SK-N-SH (cell line): ENCODE measurements around the gene POLR1A. TPM values are rescaled to one million over a fixed set of nuclear protein-coding genes. Genes with fewer than 3 reads are reported as not detected.

Experiments used
- CTCF ChIA-PET: fragments of 300-600, 350-600 bp; formaldehyde crosslinking; extraction: SDS; loops from one replicate; lab custom pipeline; 2021; lab: Yijun Ruan, JAX
- POLR2A ChIA-PET: fragments of 350-600 bp; sonication (Branson Sonifier 250); formaldehyde crosslinking; extraction: SDS; loops from one replicate; lab custom pipeline; 2020; ENCODE audit warnings: antibody characterized with exemption, inconsistent platforms; lab: Yijun Ruan, JAX
- DNase-seq: peaks from one replicate; pipeline ENCODE4 v3.0.0; 2012
- H2AFZ ChIP-seq: fragments of 200-600 bp; sonication (generic); 2 replicates; pipeline ENCODE4 v1.8.1; 2016; ENCODE audit warnings: antibody characterized with exemption, mild to moderate bottlenecking, low read depth
- H3F3A ChIP-seq: fragments of 200-600 bp; sonication (generic); replicated peaks from 2 replicates; pipeline ENCODE3; 2016; ENCODE audit warnings: antibody characterized with exemption, mild to moderate bottlenecking; ENCODE audit not compliant: insufficient read depth
- H3K27ac ChIP-seq, 2 experiments: fragments of 200-500 bp in 1 of 2; fragments of 200-600 bp in 1 of 2; sonication (Bioruptor generic) in 1 of 2; sonication (generic), shearing (Covaris generic) in 1 of 2; 2 replicates each; pipeline versions ENCODE4 v1.5.1 to v1.6.1; 2014 to 2016; ENCODE audit warnings: low read depth in 2 of 2, inconsistent platforms in 1 of 2, low read length in 1 of 2, mild to moderate bottlenecking in 1 of 2, mixed read lengths in 1 of 2
- H3K27me3 ChIP-seq: fragments of 200-600 bp; sonication (generic), shearing (Covaris generic); 2 replicates; pipeline ENCODE4 v1.6.1; 2016; ENCODE audit warnings: mixed run types; ENCODE audit not compliant: insufficient read depth
- H3K36me3 ChIP-seq, 2 experiments: fragments of 200-500 bp in 1 of 2; fragments of 200-600 bp in 1 of 2; sonication (Bioruptor generic) in 1 of 2; sonication (generic) in 1 of 2; replicated peaks in 1 of 2; 2 replicates each; pipeline versions ENCODE3 to v1.5.1; 2014 to 2016; ENCODE audit warnings: low read length in 1 of 2, mild to moderate bottlenecking in 1 of 2; ENCODE audit not compliant: insufficient read depth in 2 of 2, control insufficient read depth in 1 of 2
- H3K4me1 ChIP-seq, 2 experiments: fragments of 200-500 bp in 1 of 2; fragments of 200-600 bp in 1 of 2; sonication (Bioruptor generic) in 1 of 2; sonication (generic), shearing (Covaris generic) in 1 of 2; 2 replicates each; pipeline versions ENCODE4 v1.5.1 to v1.6.1; 2014 to 2016; ENCODE audit warnings: low read depth in 1 of 2, low read length in 1 of 2, mixed run types in 1 of 2; ENCODE audit not compliant: insufficient read depth in 2 of 2, control insufficient read depth in 1 of 2
- H3K4me2 ChIP-seq: fragments of 200-600 bp; sonication (generic), shearing (Covaris generic); 2 replicates; pipeline ENCODE4 v1.6.1; 2017; ENCODE audit warnings: mixed run types
- H3K4me3 ChIP-seq, 2 experiments: fragments of 200-500 bp in 1 of 2; fragments of 200-600 bp in 1 of 2; sonication (Bioruptor generic) in 1 of 2; sonication (generic), shearing (Covaris generic) in 1 of 2; 2 replicates each; pipeline versions ENCODE4 v1.5.1 to v1.8.1; 2014 to 2016; ENCODE audit warnings: low read depth in 2 of 2, inconsistent platforms in 1 of 2, low read length in 1 of 2, mild to moderate bottlenecking in 1 of 2, mixed read lengths in 1 of 2, moderate library complexity in 1 of 2
- H3K79me2 ChIP-seq: fragments of 200-600 bp; sonication (generic); 2 replicates; pipeline ENCODE4 v1.8.1; 2017; ENCODE audit warnings: mild to moderate bottlenecking; ENCODE audit not compliant: insufficient read depth
- H3K9ac ChIP-seq: fragments of 200-600 bp; sonication (generic); 2 replicates; pipeline ENCODE4 v1.6.1; 2017; ENCODE audit warnings: mixed run types
- H3K9me2 ChIP-seq: fragments of 200-600 bp; sonication (generic); 2 replicates; pipeline ENCODE4 v1.6.1; 2017; ENCODE audit warnings: mixed run types
- H3K9me3 ChIP-seq: fragments of 200-600 bp; sonication (generic); 2 replicates; pipeline ENCODE4 v1.6.1; 2017; ENCODE audit warnings: mixed run types, mild to moderate bottlenecking, moderate library complexity
- H4K20me1 ChIP-seq: fragments of 200-600 bp; sonication (generic); 2 replicates; pipeline ENCODE4 v1.6.1; 2017; ENCODE audit warnings: mild to moderate bottlenecking, mixed run types; ENCODE audit not compliant: insufficient read depth
- CHD2 ChIP-seq: fragments of 150-350 bp; IDR thresholded peaks from 2 replicates; pipeline ENCODE4 v1.6.1; 2018; ENCODE audit warnings: low read length; ENCODE audit not compliant: partially characterized antibody
- EZH2phosphoT487 ChIP-seq: fragments of 200-600 bp; sonication (generic); IDR thresholded peaks from 2 replicates; pipeline ENCODE4 v1.6.1; 2017; ENCODE audit warnings: low read depth, mixed run types, mild to moderate bottlenecking, antibody characterized with exemption, moderate library complexity, borderline replicate concordance
- GABPA ChIP-seq: IDR thresholded peaks from 2 replicates; pipeline ENCODE4 v1.4.0; 2012; ENCODE audit warnings: low read depth, mild to moderate bottlenecking
- GATA2 ChIP-seq: sonication (generic); formaldehyde crosslinking; IDR thresholded peaks from 2 replicates; pipeline ENCODE4 v1.5.0; 2020; ENCODE audit warnings: mild to moderate bottlenecking, missing genetic modification reagents
- NFIC ChIP-seq: IDR thresholded peaks from 2 replicates; pipeline ENCODE4 v1.4.0; 2012; ENCODE audit warnings: borderline replicate concordance
- NRF1 ChIP-seq: IDR thresholded peaks from 2 replicates; pipeline ENCODE4 v1.6.1; 2012; ENCODE audit warnings: low read depth, mild to moderate bottlenecking, low read length
- RAD21 ChIP-seq: IDR thresholded peaks from 2 replicates; pipeline ENCODE4 v1.6.1; 2012; ENCODE audit warnings: mild to moderate bottlenecking, low read length
- SIN3A ChIP-seq: IDR thresholded peaks from 2 replicates; pipeline ENCODE4 v1.6.1; 2012; ENCODE audit warnings: low read depth, mild to moderate bottlenecking, low read length, moderate library complexity, borderline replicate concordance
- SMC3 ChIP-seq: IDR thresholded peaks from 2 replicates; pipeline ENCODE4 v1.6.1; 2012; ENCODE audit warnings: low read depth, low read length, improper control_type of control experiment
- TCF12 ChIP-seq: IDR thresholded peaks from 2 replicates; pipeline ENCODE4 v1.4.0; 2012
- TEAD4 ChIP-seq: IDR thresholded peaks from 2 replicates; pipeline ENCODE4 v1.4.0; 2012; ENCODE audit warnings: mild to moderate bottlenecking, borderline replicate concordance; ENCODE audit not compliant: insufficient read depth
- YY1 ChIP-seq: IDR thresholded peaks from 2 replicates; pipeline ENCODE4 v1.4.0; 2012; ENCODE audit warnings: low read depth, mild to moderate bottlenecking
- WGBS: methylation state at CpG from one replicate; pipeline ENCODE4 v1.1.6; 2017; ENCODE audit warnings: low lambda C conversion rate; 5-methylcytosine and 5-hydroxymethylcytosine counted together
- polyA plus RNA-seq, 3 experiments: library from polyadenylated mRNA; depleted of rRNA; stranded (reverse); fragments of >200 nt; gene quantifications; 2 replicates each; pipeline ENCODE4 v1.2.3, GENCODE V29; 2012
- TF ChIP-seq, protein P1 (sequence below): fragments of 150-350 bp; IDR thresholded peaks from 2 replicates; pipeline ENCODE4 v1.6.1; 2017; ENCODE audit warnings: antibody characterized with exemption, low read length, low read depth, borderline replicate concordance
- TF ChIP-seq, protein P2 (sequence below): fragments of 150-350 bp; IDR thresholded peaks from 2 replicates; pipeline ENCODE4 v1.6.1; 2016; ENCODE audit warnings: mild to moderate bottlenecking, low read depth, low read length

The POLR1A gene
- polyA plus RNA-seq, 1 of the 3 experiments (the other 2 are of a cell fraction): 6.1 TPM

DNA sequence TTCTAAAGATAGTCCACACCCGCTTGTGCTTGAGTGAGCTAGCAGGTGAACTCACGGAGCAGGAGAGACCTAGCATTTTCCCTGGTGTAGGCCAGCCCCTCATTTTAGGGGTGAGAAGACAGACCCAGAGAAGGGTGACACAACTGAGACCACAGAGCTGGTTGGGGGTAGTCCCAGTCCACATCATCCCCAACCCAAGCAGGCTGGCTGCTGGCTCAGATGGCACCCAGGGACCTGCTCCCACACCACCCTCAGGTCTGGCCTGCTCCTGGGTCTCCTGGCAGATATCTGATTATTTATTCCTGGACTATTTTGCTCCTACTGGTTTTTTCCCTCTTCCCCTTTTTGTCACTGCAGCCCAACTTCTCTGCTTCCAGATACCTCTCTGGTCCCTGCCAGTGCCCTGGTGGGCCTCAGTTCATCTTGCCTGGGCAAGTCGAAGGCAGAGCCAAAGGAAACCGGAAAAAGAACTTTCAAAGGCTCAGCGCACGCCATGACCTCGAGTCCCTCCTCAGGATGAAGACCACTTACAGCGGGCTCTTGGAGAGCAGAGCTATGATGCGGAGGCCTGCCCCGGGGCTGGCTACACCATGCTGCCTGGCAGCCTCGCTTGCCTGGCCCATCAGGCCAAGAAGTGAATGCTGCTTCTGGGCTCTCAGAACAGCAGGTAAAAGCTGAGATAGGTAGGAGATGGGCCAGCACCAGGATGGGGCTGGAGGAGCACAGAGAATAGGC lies 72.7 kb downstream of the POLR1A start:
- CTCF ChIA-PET: interaction anchor here (0.8 to 4.8 kb wide), 5 partner anchors 33 to 354 kb away, joined by 3 to 17 read pairs (median 3); partner anchors contain the start of gene ST3GAL5

DNA sequence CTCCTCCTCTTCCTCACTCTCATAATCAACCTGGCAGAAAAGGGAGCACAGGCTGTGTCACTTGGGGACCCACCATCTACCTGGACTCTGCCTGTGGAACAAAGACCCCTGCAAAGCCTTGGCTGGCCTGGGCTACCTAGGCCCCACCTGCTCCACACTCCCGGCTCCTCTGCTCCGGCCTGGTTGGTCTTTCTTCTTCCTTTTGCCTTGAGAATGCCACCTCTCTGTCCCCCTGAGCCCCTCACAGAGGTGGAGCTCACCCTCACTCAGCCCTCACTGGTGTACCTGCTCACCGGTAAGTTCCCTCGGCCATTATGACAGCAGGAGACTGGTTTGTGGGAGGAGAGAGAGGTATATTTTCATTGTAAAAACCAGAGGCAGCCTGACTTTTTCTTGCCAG lies 74.1 kb downstream of the POLR1A start:
- Histone ChIP-seq H2AFZ (no peak overlapping the region), H3K9me3 (no peaks in the 10 kb centered on the region), H3K79me2 (no peaks in the 10 kb centered on the region), H3K4me2 (no peak overlapping the region), H3K27me3 (no peaks in the 10 kb centered on the region), H4K20me1 (no peaks in the 10 kb centered on the region), H3K9ac (no peak overlapping the region), H3F3A (no peaks in the 10 kb centered on the region), H3K4me1 (peaks cover 5 to 15% of the 10 kb centered on the region in 2 experiments), H3K36me3 (peaks cover 6 to 77% of the 10 kb centered on the region in 2 experiments), H3K9me2 (no peaks in the 10 kb centered on the region), H3K4me3 (no peak overlapping the region), H3K27ac (no peak overlapping the region)
- CTCF ChIA-PET: no interaction called here
- no peak for DNase-seq
- whole genome bisulfite sequencing: 100% methylated on average over 3 of the region's 4 CpGs
- no peak for TF ChIP-seq EZH2phosphoT487
- no peak for TF ChIP-seq GABPA
- no peak for TF ChIP-seq TEAD4
- TF ChIP-seq YY1: no peak
- TF ChIP-seq, protein P1, sequence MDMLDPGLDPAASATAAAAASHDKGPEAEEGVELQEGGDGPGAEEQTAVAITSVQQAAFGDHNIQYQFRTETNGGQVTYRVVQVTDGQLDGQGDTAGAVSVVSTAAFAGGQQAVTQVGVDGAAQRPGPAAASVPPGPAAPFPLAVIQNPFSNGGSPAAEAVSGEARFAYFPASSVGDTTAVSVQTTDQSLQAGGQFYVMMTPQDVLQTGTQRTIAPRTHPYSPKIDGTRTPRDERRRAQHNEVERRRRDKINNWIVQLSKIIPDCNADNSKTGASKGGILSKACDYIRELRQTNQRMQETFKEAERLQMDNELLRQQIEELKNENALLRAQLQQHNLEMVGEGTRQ: no peak
- TF ChIP-seq SIN3A: no peak
- TF ChIP-seq CHD2: no peak
- POLR2A ChIA-PET: no interaction called here

More for the DNA sequence above, 72.7 kb downstream of the POLR1A start:
- Histone ChIP-seq H3K4me2 (no peak overlapping the region), H3F3A (no peaks in the 10 kb centered on the region)
- no peak for TF ChIP-seq NFIC
- TF ChIP-seq, all 33 proteins: peak for 0
- 94% methylated on average over 9 of the region's 11 CpGs for WGBS
- Histone ChIP-seq H3K4me3 (no peak overlapping the region), H3K36me3 (peaks cover 6 to 66% of the 10 kb centered on the region in 2 experiments), H3K4me1 (peaks cover 11 to 29% of the 10 kb centered on the region in 2 experiments), H3K9ac (no peak overlapping the region), H3K79me2 (no peaks in the 10 kb centered on the region), H3K27me3 (no peaks in the 10 kb centered on the region), H3K9me2 (no peaks in the 10 kb centered on the region), H3K27ac (no peak overlapping the region), H2AFZ (no peak overlapping the region), H3K9me3 (no peaks in the 10 kb centered on the region), H4K20me1 (no peaks in the 10 kb centered on the region)
- POLR2A ChIA-PET: no interaction called here
- DNase-seq: no peak

DNA sequence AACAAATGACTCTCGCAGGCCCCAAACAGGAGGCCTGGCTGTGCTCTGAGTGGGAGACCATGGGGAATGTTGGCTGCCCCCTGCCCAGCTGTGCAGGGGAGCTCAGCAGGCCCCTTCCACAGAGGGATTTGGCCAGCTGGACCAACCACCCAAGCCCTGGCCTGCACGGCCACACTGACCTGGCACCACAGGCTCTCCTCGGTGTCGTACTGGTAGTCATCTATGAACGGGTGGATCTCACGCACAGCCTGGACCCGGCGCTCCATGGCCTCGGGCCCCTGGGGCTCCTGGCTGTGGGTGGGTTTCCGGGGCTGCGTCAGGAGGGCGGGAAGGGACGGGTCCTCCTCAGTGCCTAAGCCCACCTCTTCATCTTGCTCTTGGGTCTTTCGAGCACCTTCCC lies 74.5 kb downstream of the POLR1A start:
- Histone ChIP-seq H3K4me1 (peaks cover under 1 to 11% of the 10 kb centered on the region in 2 experiments; a peak in 2 of 4 replicates), H3K9me3 (no peaks in the 10 kb centered on the region), H3K4me2 (no peak overlapping the region), H3K4me3 (no peak overlapping the region), H3F3A (no peaks in the 10 kb centered on the region), H3K27me3 (no peaks in the 10 kb centered on the region), H3K9me2 (no peaks in the 10 kb centered on the region), H2AFZ (no peak overlapping the region), H4K20me1 (no peaks in the 10 kb centered on the region), H3K36me3 (peaks cover 6 to 82% of the 10 kb centered on the region in 2 experiments), H3K27ac (no peak overlapping the region), H3K9ac (no peak overlapping the region), H3K79me2 (no peaks in the 10 kb centered on the region)
- TF ChIP-seq CHD2: no peak
- TF ChIP-seq NRF1: no peak
- no peak for TF ChIP-seq RAD21
- TF ChIP-seq GATA2 (CRISPR knock-in tag): no peak
- no peak for TF ChIP-seq TCF12
- no peak for TF ChIP-seq SMC3
- TF ChIP-seq, protein P2, sequence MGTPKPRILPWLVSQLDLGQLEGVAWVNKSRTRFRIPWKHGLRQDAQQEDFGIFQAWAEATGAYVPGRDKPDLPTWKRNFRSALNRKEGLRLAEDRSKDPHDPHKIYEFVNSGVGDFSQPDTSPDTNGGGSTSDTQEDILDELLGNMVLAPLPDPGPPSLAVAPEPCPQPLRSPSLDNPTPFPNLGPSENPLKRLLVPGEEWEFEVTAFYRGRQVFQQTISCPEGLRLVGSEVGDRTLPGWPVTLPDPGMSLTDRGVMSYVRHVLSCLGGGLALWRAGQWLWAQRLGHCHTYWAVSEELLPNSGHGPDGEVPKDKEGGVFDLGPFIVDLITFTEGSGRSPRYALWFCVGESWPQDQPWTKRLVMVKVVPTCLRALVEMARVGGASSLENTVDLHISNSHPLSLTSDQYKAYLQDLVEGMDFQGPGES: no peak
- POLR2A ChIA-PET: no interaction called here
- 99% methylated on average over 6 of the region's 14 CpGs for WGBS
- no peak for DNase-seq
- CTCF ChIA-PET: interaction anchor here (1.0 to 1.2 kb wide), 2 partner anchors 49 to 203 kb away, joined by 3 read pairs; no protein-coding TSS in a partner anchor
